Natural killer cell (primary cell): ENCODE results near the gene MCM7. TPM values are rescaled to one million over a fixed set of nuclear protein-coding genes. Genes with fewer than 3 reads are reported as not detected.
A peak's percentile ranks its signal among the peaks of the same experiment; 100 is the strongest.

Experiments
- ATAC-seq, 3 donors: fragments of 150-1000 bp in 2 of 3; fragments of 200-7000 bp in 1 of 3; cut with Tn5 transposase; 1 replicate in 1 of 3; 2 replicates in 2 of 3; pipeline ENCODE4 v1.10.0; 2021; ENCODE audit warnings: mild to moderate bottlenecking in 2 of 3, moderate library complexity in 2 of 3
- DNase-seq, 2 donors: peaks; one replicate each; pipeline versions ENCODE4 v3.0.0 to v3.0.0-alpha.2; 2013 to 2021; ENCODE audit warnings: mixed read lengths in 1 of 2
- H3K27ac ChIP-seq: one replicate; pipeline ENCODE4 v1.5.1; 2013; ENCODE audit warnings: mild to moderate bottlenecking, low read length
- H3K27me3 ChIP-seq: one replicate; pipeline ENCODE4 v1.6.1; 2013; ENCODE audit warnings: low read length; ENCODE audit not compliant: control insufficient read depth, insufficient read depth
- H3K36me3 ChIP-seq: one replicate; pipeline ENCODE4 v1.6.1; 2013; ENCODE audit warnings: low read length; ENCODE audit not compliant: control insufficient read depth, insufficient read depth
- H3K4me1 ChIP-seq: one replicate; pipeline ENCODE4 v1.6.1; 2013; ENCODE audit warnings: low read length; ENCODE audit not compliant: control insufficient read depth, insufficient read depth
- H3K4me3 ChIP-seq: one replicate; pipeline ENCODE4 v1.5.1; 2013; ENCODE audit warnings: low read length
- H3K9me3 ChIP-seq: one replicate; pipeline ENCODE4 v1.6.1; 2013; ENCODE audit warnings: low read length; ENCODE audit not compliant: control insufficient read depth, insufficient read depth
- H3K27ac Mint-ChIP-seq, 2 donors: one replicate each; pipeline ENCODE4 v1.8.0; 2022; ENCODE audit warnings: mild to moderate bottlenecking in 2 of 2, mixed read lengths in 2 of 2, moderate library complexity in 1 of 2
- H3K27me3 Mint-ChIP-seq, 2 donors: one replicate each; pipeline ENCODE4 v1.8.0; 2022; ENCODE audit warnings: low read depth in 2 of 2, mixed read lengths in 2 of 2
- H3K36me3 Mint-ChIP-seq: one replicate; pipeline ENCODE4 v1.8.0; 2022; ENCODE audit warnings: mixed read lengths
- H3K4me1 Mint-ChIP-seq, 2 donors: one replicate each; pipeline ENCODE4 v1.8.0; 2022; ENCODE audit warnings: mixed read lengths in 2 of 2
- H3K4me3 Mint-ChIP-seq: one replicate; pipeline ENCODE4 v1.8.0; 2022; ENCODE audit warnings: mild to moderate bottlenecking, moderate library complexity, mixed read lengths
- H3K9me3 Mint-ChIP-seq, 2 donors: one replicate each; pipeline ENCODE4 v1.8.0; 2022; ENCODE audit warnings: mixed read lengths in 2 of 2
- WGBS: methylation state at CpG from one replicate; pipeline ENCODE4 v1.1.7; 2013; ENCODE audit warnings: missing lambda C conversion rate; ENCODE audit not compliant: insufficient coverage; 5-methylcytosine and 5-hydroxymethylcytosine counted together
- intact Hi-C: fragments of 100-400 bp; cut with micrococcal nuclease; formaldehyde crosslinking; loops from one replicate; pipeline ENCODE4 v1.14.2; 2022
- total RNA-seq, 4 donors: library from RNA; stranded (reverse); fragments of 120-200 nt in 1 of 4; gene quantifications; one replicate each; pipeline versions ENCODE4 v1.2.3 to v1.2.4, GENCODE V29; 2013 to 2022
- TF ChIP-seq, protein P1 (sequence below): fragments of 200-600 bp; IDR thresholded peaks from one replicate; pipeline ENCODE4 v1.8.0; 2022; ENCODE audit warnings: antibody characterized with exemption

MCM7 gene
- total RNA-seq, 3 donors from 2014 or later (not counting 1 experiment from before 2014, with no cell fraction given), result 112 to 214 (median 137) TPM

DNA sequence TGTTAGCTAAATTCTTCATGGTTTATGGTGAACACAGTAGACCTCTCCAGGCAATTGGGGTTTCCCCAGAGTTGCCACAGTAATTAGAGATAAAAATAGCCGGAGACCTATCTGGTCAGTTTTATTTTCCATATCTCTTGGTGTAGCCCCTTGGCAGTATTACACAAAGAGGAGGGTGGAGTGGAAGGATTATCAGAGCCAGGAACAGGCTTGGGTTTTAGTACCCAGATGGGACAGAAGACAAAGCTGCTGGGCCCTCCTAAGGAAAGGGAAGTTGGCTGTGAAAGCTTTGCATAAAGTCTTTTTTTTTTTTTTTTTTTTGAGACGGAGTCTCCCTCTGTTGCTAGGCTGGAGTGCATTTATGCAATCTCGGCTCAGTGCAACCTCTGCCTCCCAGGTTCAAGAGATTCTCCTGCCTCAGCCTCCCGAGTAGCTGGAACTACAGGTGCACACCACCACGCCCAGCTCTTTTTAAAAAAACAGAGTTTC is 41.9 kb downstream of the MCM7 start:
- no peaks in the 10 kb centered on the region for H3K9me3 Mint-ChIP-seq
- intact Hi-C loops, result loop anchor here (10.0 kb wide), 1 partner anchor 144 kb away; the partner anchor contains the start of gene TRIM4
- H3K27me3 ChIP-seq, result no peaks in the 10 kb centered on the region
- H3K4me1 Mint-ChIP-seq, result no peaks in the 10 kb centered on the region
- no peak overlapping the region for H3K27ac Mint-ChIP-seq
- H3K36me3 Mint-ChIP-seq, result no peaks in the 10 kb centered on the region
- WGBS, result 90% methylated on average over 5 of the region's 5 CpGs
- no peaks in the 10 kb centered on the region for H3K9me3 ChIP-seq
- H3K4me3 ChIP-seq, result no peak overlapping the region
- H3K36me3 ChIP-seq, result peaks cover 39% of the 10 kb centered on the region
- ATAC-seq (no peak), DNase-seq (no peak)
- no peak overlapping the region for H3K4me3 Mint-ChIP-seq
- no peaks in the 10 kb centered on the region for H3K27me3 Mint-ChIP-seq
- no peaks in the 10 kb centered on the region for H3K4me1 ChIP-seq
- TF ChIP-seq, protein P1, sequence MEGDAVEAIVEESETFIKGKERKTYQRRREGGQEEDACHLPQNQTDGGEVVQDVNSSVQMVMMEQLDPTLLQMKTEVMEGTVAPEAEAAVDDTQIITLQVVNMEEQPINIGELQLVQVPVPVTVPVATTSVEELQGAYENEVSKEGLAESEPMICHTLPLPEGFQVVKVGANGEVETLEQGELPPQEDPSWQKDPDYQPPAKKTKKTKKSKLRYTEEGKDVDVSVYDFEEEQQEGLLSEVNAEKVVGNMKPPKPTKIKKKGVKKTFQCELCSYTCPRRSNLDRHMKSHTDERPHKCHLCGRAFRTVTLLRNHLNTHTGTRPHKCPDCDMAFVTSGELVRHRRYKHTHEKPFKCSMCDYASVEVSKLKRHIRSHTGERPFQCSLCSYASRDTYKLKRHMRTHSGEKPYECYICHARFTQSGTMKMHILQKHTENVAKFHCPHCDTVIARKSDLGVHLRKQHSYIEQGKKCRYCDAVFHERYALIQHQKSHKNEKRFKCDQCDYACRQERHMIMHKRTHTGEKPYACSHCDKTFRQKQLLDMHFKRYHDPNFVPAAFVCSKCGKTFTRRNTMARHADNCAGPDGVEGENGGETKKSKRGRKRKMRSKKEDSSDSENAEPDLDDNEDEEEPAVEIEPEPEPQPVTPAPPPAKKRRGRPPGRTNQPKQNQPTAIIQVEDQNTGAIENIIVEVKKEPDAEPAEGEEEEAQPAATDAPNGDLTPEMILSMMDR, result no peak
- H3K27ac ChIP-seq, result no peak overlapping the region

DNA sequence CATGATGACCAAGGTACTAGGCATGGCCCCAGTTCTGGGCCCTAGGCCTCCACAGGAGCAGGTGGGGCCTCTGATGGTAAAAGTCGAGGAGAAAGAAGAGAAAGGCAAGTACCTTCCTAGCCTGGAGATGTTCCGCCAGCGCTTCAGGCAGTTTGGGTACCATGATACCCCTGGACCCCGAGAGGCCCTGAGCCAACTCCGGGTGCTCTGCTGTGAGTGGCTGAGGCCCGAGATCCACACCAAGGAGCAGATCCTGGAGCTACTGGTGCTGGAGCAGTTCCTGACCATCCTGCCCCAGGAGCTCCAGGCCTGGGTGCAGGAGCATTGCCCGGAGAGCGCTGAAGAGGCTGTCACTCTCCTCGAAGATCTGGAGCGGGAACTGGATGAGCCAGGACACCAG is 44.2 kb downstream of the MCM7 start:
- no peak overlapping the region for H3K4me3 Mint-ChIP-seq
- no peaks in the 10 kb centered on the region for H3K36me3 Mint-ChIP-seq
- H3K9me3 Mint-ChIP-seq, result no peaks in the 10 kb centered on the region
- no peaks in the 10 kb centered on the region for H3K27me3 Mint-ChIP-seq
- Histone ChIP-seq H3K4me1 (no peaks in the 10 kb centered on the region), H3K9me3 (no peaks in the 10 kb centered on the region), H3K4me3 (no peak overlapping the region), H3K27me3 (no peaks in the 10 kb centered on the region), H3K36me3 (peaks cover 29% of the 10 kb centered on the region), H3K27ac (no peak overlapping the region)
- intact Hi-C loops, result loop anchor here (10.0 kb wide), 1 partner anchor 142 kb away; the partner anchor contains the start of gene TRIM4
- DNase-seq (no peak), ATAC-seq (no peak)
- WGBS, result 95% methylated on average over 10 of the region's 10 CpGs
- no peak overlapping the region for H3K27ac Mint-ChIP-seq
- H3K4me1 Mint-ChIP-seq, result peaks cover 0 to 5% of the 10 kb centered on the region in 2 donors
- TF ChIP-seq, protein P1, result no peak

DNA sequence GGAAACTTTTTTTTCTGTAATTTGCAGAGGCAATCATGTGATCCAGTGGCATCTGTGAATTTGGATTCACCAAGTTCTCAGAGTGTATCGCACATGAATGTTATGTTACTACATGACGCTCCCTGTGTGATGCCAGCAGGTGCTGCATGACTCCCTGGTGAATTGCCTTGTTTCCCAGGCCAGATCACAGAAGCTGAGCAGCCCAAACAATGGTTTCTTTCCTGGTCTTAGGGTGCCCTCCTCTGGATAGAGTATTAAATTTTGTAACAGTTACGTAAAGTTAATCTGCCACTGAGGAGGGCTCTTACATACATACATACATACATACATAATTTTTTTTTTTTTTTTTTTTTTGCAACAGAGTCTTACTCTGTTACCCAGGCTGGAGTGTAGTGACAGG is 48.0 kb downstream of the MCM7 start:
- H3K4me3 Mint-ChIP-seq, result no peak overlapping the region
- H3K27ac Mint-ChIP-seq, result no peak overlapping the region

More for the DNA sequence above, 48.0 kb downstream of the MCM7 start:
- Histone ChIP-seq H3K4me1 (peaks cover 13% of the 10 kb centered on the region), H3K36me3 (peaks cover 13% of the 10 kb centered on the region), H3K4me3 (no peak overlapping the region), H3K27me3 (no peaks in the 10 kb centered on the region), H3K27ac (no peak overlapping the region), H3K9me3 (no peaks in the 10 kb centered on the region)
- Mint-ChIP-seq H3K9me3 (no peaks in the 10 kb centered on the region), H3K4me1 (peaks cover 10 to 15% of the 10 kb centered on the region in 2 donors), H3K36me3 (no peaks in the 10 kb centered on the region), H3K27me3 (no peaks in the 10 kb centered on the region)
- intact Hi-C loops, result loop anchor here (10.0 kb wide), 1 partner anchor 138 kb away; the partner anchor contains the start of gene TRIM4
- 85% methylated on average over 2 of the region's 3 CpGs for WGBS
- TF ChIP-seq, protein P1, result no peak
- DNase-seq, result peak in 1 of 2 donors; percentile 67
- ATAC-seq, result peak in 1 of 3 donors; percentile 20
